HG03159 (cell line): ENCODE measurements around the gene TCOF1.
A peak's percentile ranks its signal among the peaks of the same experiment; 100 is the strongest.

ENCODE experiments used
- ATAC-seq: cut with Tn5 transposase; IDR thresholded peaks from one replicate; pipeline ENCODE4 v1.9.1; 2021; ENCODE audit warnings: mild to moderate bottlenecking, moderate library complexity; ENCODE audit not compliant: unreplicated experiment

TCOF1 gene

GRCh38 chr5:150386024-150386855 is 28.7 kb downstream of the TCOF1 start:
- no peak for ATAC-seq

- ATAC-seq, result no peak
Observed at GRCh38 chr5:150389531-150390266, 32.2 kb downstream of the TCOF1 start.

- ATAC-seq, result no peak
Observed at GRCh38 chr5:150391064-150391834, 33.8 kb downstream of the TCOF1 start.

- ATAC-seq, result no peak
Observed at GRCh38 chr5:150391986-150392385, 34.5 kb downstream of the TCOF1 start.

- ATAC-seq, result no peak
Observed at GRCh38 chr5:150392680-150393079, 35.2 kb downstream of the TCOF1 start.

- no peak for ATAC-seq
Observed at GRCh38 chr5:150393096-150393645, 35.7 kb downstream of the TCOF1 start.

GRCh38 chr5:150394131-150394530 is 36.6 kb downstream of the TCOF1 start:
- ATAC-seq, result no peak

- ATAC-seq, result no peak
Observed at GRCh38 chr5:150394912-150395687, 37.6 kb downstream of the TCOF1 start.

GRCh38 chr5:150395688-150395975 is 38.1 kb downstream of the TCOF1 start:
- ATAC-seq, result no peak

GRCh38 chr5:150396267-150396666 is 38.8 kb downstream of the TCOF1 start:
- no peak for ATAC-seq

GRCh38 chr5:150397146-150397781 is 39.8 kb downstream of the TCOF1 start:
- no peak for ATAC-seq

- no peak for ATAC-seq
Observed at GRCh38 chr5:150397782-150398721, 40.6 kb downstream of the TCOF1 start.

- ATAC-seq, result peak; percentile 60
Observed at GRCh38 chr5:150398722-150399523, 41.4 kb downstream of the TCOF1 start.

- ATAC-seq, result no peak
Observed at GRCh38 chr5:150399524-150400211, 42.2 kb downstream of the TCOF1 start.

GRCh38 chr5:150400316-150401075 is 43.0 kb downstream of the TCOF1 start:
- no peak for ATAC-seq

GRCh38 chr5:150401076-150401375 is 43.5 kb downstream of the TCOF1 start:
- no peak for ATAC-seq
